H1 (cell line): ENCODE measurements around the gene SPSB2. TPM values are rescaled to one million over a fixed set of nuclear protein-coding genes. Genes with fewer than 3 reads are reported as not detected.

ENCODE experiments used
- CHD2 ChIP-seq: IDR thresholded peaks from 2 replicates; pipeline ENCODE4 v1.6.1; 2012; ENCODE audit warnings: low read length, improper control_type of control experiment
- KDM1A ChIP-seq: fragments of 200-600, 300-600 bp; sonication (generic); IDR thresholded peaks from 2 replicates; pipeline ENCODE4 v1.7.1; 2016; ENCODE audit warnings: mild to moderate bottlenecking, low read length, borderline replicate concordance
- polyA plus RNA-seq, 7 experiments: library from polyadenylated mRNA; depleted of rRNA in 3 of 7; stranded (reverse) in 5 of 7; unstranded in 2 of 7; fragments of >200 nt in 5 of 7; fragments of 200-250 nt in 2 of 7; gene quantifications; 1 replicate in 5 of 7; 2 replicates in 1 of 7; 4 replicates in 1 of 7; pipeline versions ENCODE4 v1.2.1 to v1.2.3, GENCODE V29; 2011 to 2013; ENCODE audit warnings: missing spikeins in 2 of 7, mixed read lengths in 2 of 7
- total RNA-seq: library from RNA; stranded (reverse); fragmentation: NEBNext Ultra II Directional; extraction: Animal tissue kit (Norgen Biotek cat#: 25700); gene quantifications from 2 replicates; pipeline ENCODE4 v1.2.1, GENCODE V29; 2021

SPSB2 gene
- total and polyA plus RNA-seq, 2 of the 8 experiments (the other 6 are each of a cell fraction or from before 2014, with no cell fraction given): 13.0 to 23.2 TPM

DNA sequence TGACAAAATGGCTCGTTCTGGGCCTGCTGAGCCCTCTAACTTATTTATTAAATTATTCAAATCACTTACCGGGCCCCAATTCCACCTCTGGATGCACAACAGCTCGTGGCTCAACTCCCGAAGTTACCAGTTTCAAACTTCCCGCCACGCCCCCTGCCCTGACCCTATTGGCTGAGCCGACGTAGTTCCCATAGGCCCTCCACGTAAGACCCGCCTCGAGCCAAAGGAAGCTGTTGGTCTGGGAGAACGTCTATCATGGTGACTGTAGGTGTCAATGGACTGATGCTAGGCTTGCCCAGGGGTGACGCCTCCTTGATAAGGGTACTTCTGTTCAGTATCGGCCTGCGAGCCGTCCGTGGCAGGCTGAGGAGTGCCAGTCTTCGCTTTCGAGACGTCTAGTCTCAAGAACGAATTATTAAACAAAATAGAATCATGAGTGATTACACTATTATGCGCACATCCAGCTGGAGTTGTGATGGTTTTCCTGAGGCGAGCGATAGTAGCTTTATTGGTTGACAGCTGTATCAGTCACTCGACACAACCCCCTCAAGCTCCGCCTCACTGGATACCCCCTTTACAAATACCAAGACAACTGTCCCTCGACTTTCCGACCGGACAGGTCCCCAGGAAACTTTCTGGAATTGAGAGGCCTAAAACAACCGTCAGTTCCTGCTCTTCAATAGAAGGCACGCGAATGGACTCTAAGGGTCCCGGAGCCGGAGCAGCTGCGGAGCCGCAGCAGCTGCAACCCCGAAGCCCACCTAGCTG is 21.8 kb downstream of the SPSB2 start, which contains the start of gene CDCA3 (continued):
- no peak for TF ChIP-seq KDM1A
- TF ChIP-seq CHD2: peak; percentile 93
